DOHH2 (cell line): ENCODE measurements around the gene EEFSEC.

Source experiments
- H3F3A ChIP-seq: fragments of 200-600 bp; sonication (generic), shearing (Covaris generic); 2 replicates; pipeline ENCODE4 v1.6.0; 2016; ENCODE audit warnings: antibody characterized with exemption, mild to moderate bottlenecking; ENCODE audit not compliant: control insufficient read depth, insufficient read depth
- H3K27ac ChIP-seq: fragments of 200-600 bp; sonication (generic); 2 replicates; pipeline ENCODE4 v1.5.1; 2014; ENCODE audit warnings: low read depth, mild to moderate bottlenecking, low read length, moderate library complexity
- H3K27me3 ChIP-seq: fragments of 200-600 bp; sonication (generic); 2 replicates; pipeline ENCODE4 v1.6.1; 2014; ENCODE audit warnings: mild to moderate bottlenecking, low read length, mixed read lengths; ENCODE audit not compliant: control insufficient read depth
- H3K36me3 ChIP-seq: fragments of 200-600 bp; sonication (generic); 2 replicates; pipeline ENCODE4 v1.6.1; 2014; ENCODE audit warnings: mild to moderate bottlenecking, low read length, moderate library complexity, mixed read lengths; ENCODE audit not compliant: control insufficient read depth
- H3K4me1 ChIP-seq: fragments of 200-600 bp; sonication (generic); 2 replicates; pipeline ENCODE4 v1.6.1; 2014; ENCODE audit warnings: mild to moderate bottlenecking, low read length, mixed read lengths; ENCODE audit not compliant: control insufficient read depth
- H3K4me2 ChIP-seq: fragments of 200-600 bp; sonication (generic); 2 replicates; pipeline ENCODE4 v1.6.0; 2014; ENCODE audit warnings: mild to moderate bottlenecking, low read length, moderate library complexity
- H3K4me3 ChIP-seq: fragments of 200-600 bp; sonication (generic); 2 replicates; pipeline ENCODE4 v1.5.1; 2014; ENCODE audit warnings: mild to moderate bottlenecking, low read length, mixed read lengths
- H3K79me2 ChIP-seq: fragments of 200-600 bp; sonication (generic); 2 replicates; pipeline ENCODE4 v1.6.1; 2014; ENCODE audit warnings: mild to moderate bottlenecking, low read length, mixed read lengths; ENCODE audit not compliant: control insufficient read depth
- H3K9me2 ChIP-seq: fragments of 200-600 bp; sonication (generic); replicated peaks from 2 replicates; pipeline ENCODE4 v1.6.1; 2014; ENCODE audit warnings: mild to moderate bottlenecking, low read length, mixed read lengths; ENCODE audit not compliant: control insufficient read depth
- H3K9me3 ChIP-seq: fragments of 200-600 bp; sonication (generic); 2 replicates; pipeline ENCODE4 v1.6.1; 2014; ENCODE audit warnings: antibody characterized with exemption, low read length, mixed read lengths; ENCODE audit not compliant: control insufficient read depth, insufficient read depth
- H4K20me1 ChIP-seq: fragments of 200-600 bp; sonication (generic); 2 replicates; pipeline ENCODE4 v1.6.0; 2014; ENCODE audit warnings: low read depth, mild to moderate bottlenecking, antibody characterized with exemption, low read length, moderate library complexity; ENCODE audit not compliant: control insufficient read depth, insufficient read depth
- CTCF ChIP-seq: fragments of 200-600 bp; sonication (generic); IDR thresholded peaks from one replicate; pipeline ENCODE4 v1.5.1; 2014; ENCODE audit warnings: antibody characterized with exemption, mild to moderate bottlenecking, low read depth, low read length; ENCODE audit not compliant: poor library complexity, severe bottlenecking
- EZH2phosphoT487 ChIP-seq: fragments of 200-600 bp; sonication (generic); IDR thresholded peaks from 2 replicates; pipeline ENCODE4 v1.6.1; 2017; ENCODE audit warnings: borderline replicate concordance, mild to moderate bottlenecking, antibody characterized with exemption, low read length, moderate library complexity, mixed read lengths

The EEFSEC gene

GRCh38 chr3:128372707-128373533 lies 219.6 kb downstream of the EEFSEC start:
- no peak overlapping the region for H3K4me2 ChIP-seq

DNA sequence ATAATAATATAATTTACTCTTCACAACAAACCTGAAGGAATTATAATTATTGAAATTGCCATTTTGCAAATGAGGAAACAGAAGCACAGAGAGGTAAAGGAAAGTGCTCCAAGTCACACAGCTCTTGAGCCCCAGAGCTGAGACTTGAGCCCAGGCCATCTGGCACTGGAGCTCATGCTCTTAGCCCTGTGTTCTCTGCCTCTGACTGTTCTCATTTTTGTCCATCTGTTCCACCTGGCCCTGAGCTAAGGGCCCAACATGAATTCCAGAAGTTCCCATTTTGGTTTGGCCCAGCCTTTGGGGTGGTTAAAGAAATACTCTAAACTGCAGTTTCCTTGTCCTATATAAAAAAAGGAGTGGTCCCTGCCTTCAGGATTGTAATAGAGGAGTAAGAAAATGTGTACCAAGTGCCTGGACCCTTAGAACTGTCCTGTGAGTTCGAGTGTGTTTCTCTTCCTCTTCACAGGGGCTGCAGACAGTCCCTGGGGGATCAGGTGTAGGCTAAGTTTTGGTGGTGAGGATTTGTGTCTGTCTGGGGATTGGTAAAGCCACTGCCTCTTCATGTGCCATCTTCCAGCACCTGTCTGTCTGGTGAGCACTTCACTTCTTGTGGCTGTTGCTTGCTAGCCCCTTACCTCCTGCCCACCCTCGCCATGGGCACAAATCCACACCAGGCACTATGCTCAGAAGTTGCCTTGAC lies 221.6 kb downstream of the EEFSEC start:
- no peak overlapping the region for H3K4me3 ChIP-seq
- TF ChIP-seq EZH2phosphoT487 (no peak), CTCF (no peak)
- no peaks in the 10 kb centered on the region for H3F3A ChIP-seq
- H3K27me3 ChIP-seq, result no peaks in the 10 kb centered on the region
- peaks cover 10% of the 10 kb centered on the region for H3K4me1 ChIP-seq
- H3K4me2 ChIP-seq, result no peak overlapping the region
- H3K9me3 ChIP-seq, result no peaks in the 10 kb centered on the region
- H3K79me2 ChIP-seq, result no peaks in the 10 kb centered on the region
- no peaks in the 10 kb centered on the region for H3K36me3 ChIP-seq
- no peak overlapping the region for H3K27ac ChIP-seq
- H4K20me1 ChIP-seq, result no peaks in the 10 kb centered on the region
- no peaks in the 10 kb centered on the region for H3K9me2 ChIP-seq

More at GRCh38 chr3:128372707-128373533, 219.6 kb downstream of the EEFSEC start:
- Histone ChIP-seq H3K9me2 (no peaks in the 10 kb centered on the region), H3K27ac (no peak overlapping the region), H3K36me3 (no peaks in the 10 kb centered on the region), H3K4me1 (peaks cover 13% of the 10 kb centered on the region), H3F3A (no peaks in the 10 kb centered on the region), H3K79me2 (no peaks in the 10 kb centered on the region), H4K20me1 (no peaks in the 10 kb centered on the region), H3K9me3 (no peaks in the 10 kb centered on the region), H3K27me3 (no peaks in the 10 kb centered on the region), H3K4me3 (no peak overlapping the region)
- no peak for TF ChIP-seq CTCF
- TF ChIP-seq EZH2phosphoT487, result no peak

DNA sequence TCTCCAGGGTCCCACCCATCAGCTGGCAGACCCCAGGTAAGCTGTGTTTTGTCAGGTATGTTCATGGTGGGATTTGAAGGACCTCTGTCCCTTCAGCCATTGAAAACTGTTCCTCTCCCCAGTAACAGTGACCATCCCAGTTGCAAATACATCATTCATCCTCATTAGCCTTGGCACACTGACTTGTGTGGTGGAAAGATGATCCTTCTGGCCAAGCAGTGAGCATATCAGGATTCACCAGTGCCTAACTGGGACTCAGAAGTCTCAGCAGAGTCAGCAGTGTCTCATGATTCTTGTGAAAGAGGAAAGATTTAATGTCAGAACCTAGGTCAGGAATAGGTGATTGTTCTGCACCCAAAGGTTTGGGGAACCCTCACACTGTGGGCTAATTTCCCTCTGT lies 223.2 kb downstream of the EEFSEC start:
- H3K4me1 ChIP-seq, result peaks cover 5% of the 10 kb centered on the region
- H3K4me3 ChIP-seq, result no peak overlapping the region
- no peaks in the 10 kb centered on the region for H3F3A ChIP-seq
- H4K20me1 ChIP-seq, result no peaks in the 10 kb centered on the region
- H3K27me3 ChIP-seq, result no peaks in the 10 kb centered on the region
- H3K9me3 ChIP-seq, result no peaks in the 10 kb centered on the region
- H3K27ac ChIP-seq, result no peak overlapping the region
- no peaks in the 10 kb centered on the region for H3K36me3 ChIP-seq
- no peak overlapping the region for H3K4me2 ChIP-seq
- H3K9me2 ChIP-seq, result no peaks in the 10 kb centered on the region
- TF ChIP-seq CTCF, result no peak
- no peak for TF ChIP-seq EZH2phosphoT487
- no peaks in the 10 kb centered on the region for H3K79me2 ChIP-seq
